Activated CD4-positive, alpha-beta memory T cell treated with anti-CD3 and anti-CD28 coated beads for 36 hours (primary cell): ENCODE results near the gene ATF6B. TPM values are rescaled to one million over a fixed set of nuclear protein-coding genes. Genes with fewer than 3 reads are reported as not detected.

ENCODE experiments used
- CTCF ChIA-PET: fragments of 350-600 bp; sonication (Branson Sonifier 250); formaldehyde crosslinking; loops from one replicate; lab custom pipeline; 2021; ENCODE audit warnings: antibody characterized with exemption, inconsistent platforms; lab: Charles Lee
- POLR2A ChIA-PET: fragments of 350-600 bp; sonication (Branson Sonifier 250); formaldehyde crosslinking; loops from one replicate; lab custom pipeline; 2021; ENCODE audit warnings: antibody characterized with exemption; lab: Charles Lee
- DNase-seq: peaks from one replicate; pipeline ENCODE4 v3.0.0-alpha.2; 2020
- H3K27ac Mint-ChIP-seq: one replicate; pipeline ENCODE4 v1.8.0; 2021; ENCODE audit warnings: mixed read lengths
- H3K27me3 Mint-ChIP-seq: one replicate; pipeline ENCODE4 v1.8.0; 2021; ENCODE audit warnings: mixed read lengths
- H3K36me3 Mint-ChIP-seq: one replicate; pipeline ENCODE4 v1.8.0; 2021; ENCODE audit warnings: mixed read lengths
- H3K4me1 Mint-ChIP-seq: one replicate; pipeline ENCODE4 v1.8.0; 2021; ENCODE audit warnings: low read depth, mixed read lengths
- H3K4me3 Mint-ChIP-seq: one replicate; pipeline ENCODE4 v1.8.0; 2021; ENCODE audit warnings: mild to moderate bottlenecking, mixed read lengths
- H3K9me3 Mint-ChIP-seq: one replicate; pipeline ENCODE4 v1.8.0; 2021; ENCODE audit warnings: mixed read lengths
- intact Hi-C: fragments of 100-400 bp; cut with micrococcal nuclease; formaldehyde crosslinking; loops from one replicate; pipeline ENCODE4 v1.15.1; 2023
- total RNA-seq, 2 experiments: library from RNA; stranded (reverse); gene quantifications; one replicate each; pipeline ENCODE4 v1.2.3, GENCODE V29; 2021

ATF6B gene
- total RNA-seq = 10 to 100 TPM; 67.4 to 80.9 TPM

DNA sequence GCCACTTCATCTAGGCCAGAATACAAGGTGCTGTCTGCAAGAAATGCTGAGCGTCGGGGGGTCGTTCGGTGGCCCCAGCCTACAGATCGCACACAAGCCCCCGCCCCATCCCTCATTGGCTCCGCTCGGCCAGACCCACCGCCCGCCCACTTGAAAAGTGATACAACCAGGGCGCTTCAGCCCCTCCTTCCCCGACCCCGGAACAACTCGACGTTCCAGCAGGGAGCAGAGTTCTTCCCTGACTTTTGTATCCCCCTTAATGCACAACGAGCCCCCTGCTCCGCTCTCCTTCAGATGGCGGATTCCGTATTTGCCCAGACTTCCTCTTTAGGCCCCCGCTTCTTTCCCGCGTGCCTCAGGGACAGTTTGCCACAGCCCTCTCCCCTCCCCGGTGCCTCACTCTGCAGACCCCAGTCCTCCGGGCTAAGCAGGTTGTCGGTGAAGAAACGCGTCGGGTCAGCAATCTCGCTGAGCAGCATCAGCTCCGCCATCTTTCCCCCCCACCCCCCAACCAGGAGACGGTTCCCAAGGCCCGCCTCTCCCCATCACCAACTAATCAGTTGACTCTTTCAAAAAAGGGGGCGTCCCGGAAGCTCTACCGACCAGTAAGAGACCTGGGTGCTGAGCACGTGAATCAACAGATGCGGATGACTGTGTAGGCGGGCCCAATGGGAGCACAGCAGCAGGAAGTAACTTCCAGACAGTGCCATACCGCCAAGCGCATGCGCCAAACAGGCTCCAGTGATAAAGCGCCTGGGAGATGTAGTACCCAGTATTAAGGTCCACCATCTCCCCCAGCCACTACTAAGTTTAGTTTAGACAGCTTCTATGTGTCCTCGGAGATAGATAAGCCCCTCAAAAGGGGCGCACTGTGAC lies at the start of gene ATF6B:
TSS of gene ATF6B (minus strand) at position 530 of the 876 bp plus-strand sequence. CDS start at position 491, 39 bp downstream.
- POLR2A ChIA-PET = interaction anchor here (0.7 to 2.6 kb wide), 11 partner anchors 9 to 1359 kb away, joined by 3 to 9 read pairs (median 4); partner anchors contain the start of genes DXO, MSH5, PSMB9 and RNF5
- intact Hi-C loops = loop anchor here (1.0 kb wide), 6 partner anchors 20 to 464 kb away; partner anchors contain the start of genes GPANK1, PPT2, RNF5 and SKIC2
- Mint-ChIP-seq H3K27ac (peak within 1 kb of the TSS; percentile 96), H3K36me3 (peaks cover 19% of the 10 kb centered on the region), H3K9me3 (no peaks in the 10 kb centered on the region), H3K4me1 (peaks cover 40% of the 10 kb centered on the region), H3K27me3 (no peaks in the 10 kb centered on the region), H3K4me3 (peak within 1 kb of the TSS; percentile 99)
- CTCF ChIA-PET = interaction anchor here (0.6 to 4.3 kb wide), 6 partner anchors 10 to 999 kb away, joined by 3 to 35 read pairs (median 6); no protein-coding TSS in a partner anchor
- DNase-seq = peak; percentile 99

DNA sequence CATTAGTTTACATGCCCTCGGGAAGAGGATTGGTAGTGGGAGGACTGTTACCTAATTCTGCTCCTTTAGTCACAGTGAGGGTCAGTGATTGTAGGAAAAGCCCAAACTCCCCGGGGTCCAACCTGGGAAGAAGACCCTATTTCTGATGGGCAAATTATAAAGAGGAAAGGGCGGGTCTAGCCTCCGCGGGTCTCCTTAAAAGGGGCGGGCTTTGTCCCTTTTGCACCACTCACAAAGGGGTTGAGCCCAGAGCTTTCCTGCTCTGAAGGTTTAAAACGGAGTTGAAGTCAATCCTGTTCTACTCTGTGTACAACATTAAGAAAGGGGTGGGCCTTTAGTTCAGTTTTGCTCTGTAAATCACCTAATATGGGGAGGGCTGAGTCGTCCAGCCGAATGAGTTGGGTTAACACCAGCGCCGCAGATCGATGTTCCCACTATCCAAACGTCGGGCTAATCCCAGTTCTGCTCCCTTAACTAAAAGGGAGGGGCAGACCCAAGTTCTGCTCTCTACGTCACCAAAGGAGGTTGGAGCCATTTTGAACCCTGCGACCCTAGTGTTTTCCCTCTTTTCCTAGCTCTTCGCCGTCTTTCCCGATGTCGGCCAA lies 49.2 kb upstream of the ATF6B start:
- peaks cover 19% of the 10 kb centered on the region for H3K36me3 Mint-ChIP-seq
- POLR2A ChIA-PET = interaction anchor here (0.6 to 4.9 kb wide), 4 partner anchors 12 to 668 kb away, joined by 3 to 57 read pairs (median 4); partner anchors contain the start of genes GPSM3 and PBX2
- intact Hi-C loops = loop anchor here (5.0 to 10.0 kb wide), 2 partner anchors 202 to 795 kb away; partner anchors contain the start of gene DXO
- H3K4me3 Mint-ChIP-seq = peak overlapping the region; percentile 85
- CTCF ChIA-PET = interaction anchor here (1.4 kb wide), 1 partner anchor 18 kb away, joined by 7 read pairs; no protein-coding TSS in a partner anchor
- no peaks in the 10 kb centered on the region for H3K9me3 Mint-ChIP-seq
- H3K27me3 Mint-ChIP-seq = no peaks in the 10 kb centered on the region
- peak overlapping the region; percentile 96 for H3K27ac Mint-ChIP-seq
- DNase-seq = no peak
- peaks cover 65% of the 10 kb centered on the region for H3K4me1 Mint-ChIP-seq

GRCh38 chr6:32176476-32177182 lies 48.6 kb upstream of the ATF6B start:
- CTCF ChIA-PET = interaction anchor here (0.7 to 1.3 kb wide), 2 partner anchors 19 to 48 kb away, joined by 3 to 5 read pairs; no protein-coding TSS in a partner anchor
- H3K9me3 Mint-ChIP-seq = no peaks in the 10 kb centered on the region
- peak overlapping the region; percentile 96 for H3K27ac Mint-ChIP-seq
- H3K27me3 Mint-ChIP-seq = no peaks in the 10 kb centered on the region
- POLR2A ChIA-PET = interaction anchor here (0.7 to 4.9 kb wide), 4 partner anchors 13 to 668 kb away, joined by 3 to 57 read pairs (median 4); partner anchors contain the start of genes GPSM3 and PBX2
- peak overlapping the region; percentile 85 for H3K4me3 Mint-ChIP-seq
- intact Hi-C loops = loop anchor here (5.0 to 10.0 kb wide), 2 partner anchors 202 to 796 kb away; partner anchors contain the start of gene DXO
- DNase-seq = no peak
- peaks cover 65% of the 10 kb centered on the region for H3K4me1 Mint-ChIP-seq
- H3K36me3 Mint-ChIP-seq = peaks cover 16% of the 10 kb centered on the region

DNA sequence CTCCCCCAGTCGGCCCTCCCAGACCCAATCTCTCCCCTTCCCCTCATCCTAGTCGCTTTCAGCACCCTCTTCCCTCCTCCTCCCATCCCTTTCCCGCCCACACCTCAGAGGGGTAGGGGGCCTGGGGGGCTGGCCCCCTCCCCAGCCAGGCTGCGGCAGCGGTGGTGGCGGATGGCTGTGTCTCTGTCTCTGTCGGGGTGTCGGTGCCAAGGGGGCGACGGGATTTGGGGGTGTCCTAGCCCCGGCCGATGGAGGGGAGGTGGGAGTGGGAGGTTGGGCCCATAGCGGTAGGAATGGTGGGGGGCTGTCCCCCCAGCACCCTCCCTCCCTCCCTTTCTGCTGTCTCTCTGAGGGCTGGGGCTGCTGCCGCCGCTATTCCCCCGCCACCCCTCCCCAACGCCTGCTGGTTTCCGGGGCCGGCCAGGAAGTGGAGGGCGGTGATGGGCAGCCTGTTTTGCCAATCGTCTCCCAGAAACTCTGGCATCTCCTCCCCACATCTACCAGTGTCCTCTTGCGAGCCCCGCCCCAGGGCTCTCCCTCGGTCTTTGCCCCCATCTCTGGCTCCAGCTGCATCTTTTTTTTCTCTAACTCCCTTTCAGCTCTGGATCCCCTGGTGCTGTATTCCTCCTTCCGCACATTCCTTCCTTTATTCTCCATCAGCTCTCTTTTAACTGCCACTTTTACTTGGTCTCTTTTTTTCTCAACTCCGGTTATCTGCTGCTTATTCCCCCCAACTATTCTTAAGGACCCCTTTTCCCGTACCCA lies 47.8 kb upstream of the ATF6B start, which contains the start of gene AGPAT1:
TSS of gene AGPAT1 (minus strand) at position 374 of the 765 bp plus-strand sequence. CDS start 4,588 bp downstream, outside the sequence.
- DNase-seq = peak; percentile 99
- CTCF ChIA-PET = interaction anchor here (0.7 to 1.3 kb wide), 2 partner anchors 20 to 47 kb away, joined by 3 to 5 read pairs; no protein-coding TSS in a partner anchor
- H3K9me3 Mint-ChIP-seq = no peaks in the 10 kb centered on the region
- no peaks in the 10 kb centered on the region for H3K27me3 Mint-ChIP-seq
- peak within 1 kb of the TSS; percentile 96 for H3K27ac Mint-ChIP-seq
- POLR2A ChIA-PET = interaction anchor here (0.7 to 4.9 kb wide), 3 partner anchors 13 to 21 kb away, joined by 3 to 57 read pairs (median 4); partner anchors contain the start of genes GPSM3 and PBX2
- intact Hi-C loops = loop anchor here (5.0 to 10.0 kb wide), 2 partner anchors 201 to 796 kb away; partner anchors contain the start of gene DXO
- peaks cover 60% of the 10 kb centered on the region for H3K4me1 Mint-ChIP-seq
- H3K4me3 Mint-ChIP-seq = peak within 1 kb of the TSS; percentile 85
- peaks cover 12% of the 10 kb centered on the region for H3K36me3 Mint-ChIP-seq

GRCh38 chr6:32175322-32175710 lies 47.3 kb upstream of the ATF6B start:
- H3K4me3 Mint-ChIP-seq = peak overlapping the region; percentile 85
- H3K27me3 Mint-ChIP-seq = no peaks in the 10 kb centered on the region
- POLR2A ChIA-PET = no interaction called here
- H3K36me3 Mint-ChIP-seq = peaks cover 9% of the 10 kb centered on the region
- peak overlapping the region; percentile 69 for H3K27ac Mint-ChIP-seq
- peaks cover 54% of the 10 kb centered on the region for H3K4me1 Mint-ChIP-seq
- CTCF ChIA-PET = no interaction called here
- DNase-seq = no peak
- intact Hi-C loops = loop anchor here (5.0 to 10.0 kb wide), 2 partner anchors 201 to 797 kb away; partner anchors contain the start of gene DXO
- no peaks in the 10 kb centered on the region for H3K9me3 Mint-ChIP-seq

DNA sequence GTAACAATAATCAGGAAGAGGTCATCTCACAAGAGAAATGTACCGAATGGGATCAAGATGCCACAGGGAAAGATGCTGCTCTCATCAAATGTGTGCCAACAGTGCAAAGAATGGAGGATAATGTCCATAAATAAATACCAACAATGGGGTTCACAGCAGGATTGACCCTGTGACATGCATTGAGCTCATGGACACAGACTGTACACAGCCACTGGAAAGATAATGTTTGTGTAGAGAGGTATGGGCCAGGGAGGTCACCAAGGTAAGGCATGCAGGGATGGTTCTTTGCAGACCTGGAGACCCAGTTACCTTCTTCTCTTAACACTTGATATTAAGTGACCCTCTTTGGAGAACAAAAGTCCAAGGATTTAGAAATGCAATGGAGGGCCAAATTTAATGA lies 46.4 kb upstream of the ATF6B start:
- H3K27ac Mint-ChIP-seq = no peak overlapping the region
- peak overlapping the region; percentile 3 for H3K4me3 Mint-ChIP-seq
- intact Hi-C loops = loop anchor here (10.0 kb wide), 1 partner anchor 200 kb away; the partner anchor contains the start of gene DXO
- peaks cover 46% of the 10 kb centered on the region for H3K4me1 Mint-ChIP-seq
- H3K36me3 Mint-ChIP-seq = peaks cover 11% of the 10 kb centered on the region
- DNase-seq = no peak
- no peaks in the 10 kb centered on the region for H3K27me3 Mint-ChIP-seq
- ChIA-PET POLR2A (no interaction called here), CTCF (no interaction called here)
- H3K9me3 Mint-ChIP-seq = no peaks in the 10 kb centered on the region

DNA sequence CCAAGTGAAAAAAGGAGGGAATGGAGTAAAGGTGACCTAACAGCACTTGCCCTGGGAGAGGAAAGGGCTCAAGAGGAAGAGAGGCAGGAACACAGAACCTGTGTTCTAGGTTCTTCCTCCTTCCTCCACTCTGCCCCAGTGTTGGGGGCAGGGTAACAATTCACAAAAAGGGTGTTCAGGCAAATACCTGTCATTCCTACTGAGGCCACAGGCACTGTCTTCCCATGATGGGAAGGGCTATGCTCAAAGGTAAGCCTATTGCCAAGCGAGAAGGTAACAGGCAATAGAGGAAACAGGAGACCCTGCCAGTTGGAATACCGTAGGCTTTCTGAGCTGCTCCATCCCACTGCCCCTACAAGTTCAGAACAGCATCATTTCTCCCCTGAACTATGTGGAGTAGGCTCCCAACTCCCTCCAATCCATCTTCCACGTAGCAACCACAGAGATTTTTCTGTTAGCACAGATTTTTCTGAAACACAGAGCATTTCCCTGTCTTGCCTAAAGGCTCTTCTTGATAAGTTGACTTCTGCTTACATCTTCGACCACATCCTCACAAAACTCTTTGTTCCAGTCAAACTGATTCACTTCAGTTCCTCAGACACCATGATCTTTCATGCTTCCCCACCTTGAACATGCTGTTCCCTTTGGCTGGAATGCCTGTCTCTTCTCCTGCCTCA lies 45.1 kb upstream of the ATF6B start:
- Mint-ChIP-seq H3K9me3 (no peaks in the 10 kb centered on the region), H3K27me3 (no peaks in the 10 kb centered on the region), H3K27ac (no peak overlapping the region), H3K4me3 (no peak overlapping the region), H3K36me3 (peaks cover 15% of the 10 kb centered on the region), H3K4me1 (peaks cover 38% of the 10 kb centered on the region)
- ChIA-PET POLR2A (no interaction called here), CTCF (interaction anchor here (1.2 kb wide), 1 partner anchor 54 kb away, joined by 3 read pairs; no protein-coding TSS in a partner anchor)
- no peak for DNase-seq
- intact Hi-C loops = loop anchor here (10.0 kb wide), 1 partner anchor 198 kb away; the partner anchor contains the start of gene DXO

DNA sequence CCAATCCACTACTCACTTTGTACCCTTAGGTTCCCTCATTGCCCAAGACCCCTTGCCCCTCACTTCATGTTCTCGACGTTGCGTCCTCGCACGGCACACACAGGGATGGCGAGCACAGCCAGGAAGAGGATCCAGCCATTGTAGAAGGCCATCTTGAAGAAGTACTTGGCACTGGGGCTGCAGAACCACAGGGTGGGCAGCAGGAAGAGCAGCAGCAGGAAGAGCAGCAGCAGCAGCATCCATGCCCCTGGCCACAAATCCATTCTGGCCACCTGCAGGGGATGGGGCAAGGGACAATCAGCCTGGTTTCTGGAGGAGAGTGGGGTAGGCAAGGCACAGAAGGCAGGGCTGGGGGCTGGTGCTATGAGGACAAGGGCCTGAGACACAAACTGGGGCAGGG lies 43.2 kb upstream of the ATF6B start:
- Mint-ChIP-seq H3K9me3 (no peaks in the 10 kb centered on the region), H3K36me3 (peaks cover 20% of the 10 kb centered on the region), H3K4me3 (no peak overlapping the region), H3K27me3 (no peaks in the 10 kb centered on the region), H3K27ac (no peak overlapping the region), H3K4me1 (peaks cover 28% of the 10 kb centered on the region)
- intact Hi-C loops = loop anchor here (10.0 kb wide), 1 partner anchor 196 kb away; the partner anchor contains the start of gene DXO
- no peak for DNase-seq
- ChIA-PET POLR2A (no interaction called here), CTCF (interaction anchor here (1.4 kb wide), 1 partner anchor 53 kb away, joined by 4 read pairs; no protein-coding TSS in a partner anchor)

GRCh38 chr6:32170294-32170693 lies 42.2 kb upstream of the ATF6B start:
- POLR2A ChIA-PET = no interaction called here
- CTCF ChIA-PET = no interaction called here
- Mint-ChIP-seq H3K36me3 (peaks cover 20% of the 10 kb centered on the region), H3K27ac (no peak overlapping the region), H3K9me3 (no peaks in the 10 kb centered on the region), H3K27me3 (no peaks in the 10 kb centered on the region), H3K4me3 (no peak overlapping the region), H3K4me1 (peaks cover 26% of the 10 kb centered on the region)
- intact Hi-C loops = loop anchor here (10.0 kb wide), 1 partner anchor 195 kb away; the partner anchor contains the start of gene DXO
- DNase-seq = no peak
